Measurements from ENCODE around the gene JPH2.

JPH2 gene

GRCh38 chr20:44217342-44218092 lies 30.5 kb upstream of the JPH2 start:
- Histone ChIP-seq H3K9me3 (ENCODE audit: insufficient read depth, low read depth, low read length) (no peaks in the 10 kb centered on the region), H3K4me1 (ENCODE audit: control insufficient read depth in 1 of 2, insufficient read depth in 2 of 2, low read length in 2 of 2) (no peaks in the 10 kb centered on the region), H2BK120ac (ENCODE audit: insufficient read depth, low read length, poor library complexity) (no peak overlapping the region), H4K12ac (ENCODE audit: low read depth, low read length) (no peak overlapping the region), H3K18ac (ENCODE audit: low read length) (no peak overlapping the region), H2AFZ (ENCODE audit: insufficient read depth, low read length, poor library complexity) (no peak overlapping the region), H2BK12ac (ENCODE audit: low read length) (no peak overlapping the region), H3K27ac (ENCODE audit: low read depth, low read length) (no peak overlapping the region), H3K79me2 (ENCODE audit: control insufficient read depth, insufficient read depth, low read length, poor library complexity) (no peaks in the 10 kb centered on the region), H3K4ac (ENCODE audit: low read depth, low read length) (no peak overlapping the region), H2BK5ac (ENCODE audit: low read depth, low read length, poor library complexity) (no peak overlapping the region), H4K91ac (ENCODE audit: low read depth, low read length) (no peak overlapping the region), H3K27me3 (ENCODE audit: insufficient read depth, low read length) (no peaks in the 10 kb centered on the region), H4K8ac (ENCODE audit: low read depth, low read length) (no peak overlapping the region), H3K23ac (ENCODE audit: low read length) (no peak overlapping the region), H3K4me2 (ENCODE audit: low read length) (no peak overlapping the region), H3K79me1 (ENCODE audit: low read length) (no peaks in the 10 kb centered on the region), H2AK5ac (ENCODE audit: low read length) (no peak overlapping the region), H3K36me3 (ENCODE audit: control insufficient read depth in 1 of 2, insufficient read depth in 2 of 2, low read length in 2 of 2) (no peaks in the 10 kb centered on the region), H3K9ac (ENCODE audit: low read length) (no peak overlapping the region), H3K4me3 (ENCODE audit: low read depth, low read length) (no peak overlapping the region), H3K14ac (ENCODE audit: low read length) (no peak overlapping the region)
- WGBS (ENCODE audit: extremely low coverage, insufficient coverage, insufficient read length): no CpG with 5 or more reads among the region's 11 CpGs
- peak; percentile 56 to 76 for DNase-seq

- Histone ChIP-seq H2BK5ac (ENCODE audit: low read depth, low read length, poor library complexity) (no peak overlapping the region), H3K4me3 (ENCODE audit: low read depth, low read length) (no peak overlapping the region), H2AK5ac (ENCODE audit: low read length) (no peak overlapping the region), H3K4me2 (ENCODE audit: low read length) (no peak overlapping the region), H4K91ac (ENCODE audit: low read depth, low read length) (no peak overlapping the region), H3K18ac (ENCODE audit: low read length) (no peak overlapping the region), H3K9ac (ENCODE audit: low read length) (no peak overlapping the region), H3K14ac (ENCODE audit: low read length) (no peak overlapping the region), H3K79me1 (ENCODE audit: low read length) (peaks cover 7% of the 10 kb centered on the region), H3K4ac (ENCODE audit: low read depth, low read length) (no peak overlapping the region), H3K36me3 (ENCODE audit: control insufficient read depth in 1 of 2, insufficient read depth in 2 of 2, low read length in 2 of 2) (no peaks in the 10 kb centered on the region), H3K4me1 (ENCODE audit: control insufficient read depth in 1 of 2, insufficient read depth in 2 of 2, low read length in 2 of 2) (peaks cover 3% of the 10 kb centered on the region in 2 experiments), H3K23ac (ENCODE audit: low read length) (no peak overlapping the region), H3K27me3 (ENCODE audit: insufficient read depth, low read length) (no peaks in the 10 kb centered on the region), H4K12ac (ENCODE audit: low read depth, low read length) (no peak overlapping the region), H2BK12ac (ENCODE audit: low read length) (no peak overlapping the region), H3K9me3 (ENCODE audit: insufficient read depth, low read depth, low read length) (no peaks in the 10 kb centered on the region), H2AFZ (ENCODE audit: insufficient read depth, low read length, poor library complexity) (no peak overlapping the region), H3K27ac (ENCODE audit: low read depth, low read length) (no peak overlapping the region), H3K79me2 (ENCODE audit: control insufficient read depth, insufficient read depth, low read length, poor library complexity) (peaks cover 4% of the 10 kb centered on the region), H2BK120ac (ENCODE audit: insufficient read depth, low read length, poor library complexity) (no peak overlapping the region), H4K8ac (ENCODE audit: low read depth, low read length) (no peak overlapping the region)
- no CpG with 5 or more reads among the region's 7 CpGs for WGBS (ENCODE audit: extremely low coverage, insufficient coverage, insufficient read length)
- DNase-seq: peak; percentile 43 to 64
Observed at GRCh38 chr20:44215125-44215524, 28.1 kb upstream of the JPH2 start.

- Histone ChIP-seq H3K23ac (ENCODE audit: low read length) (no peak overlapping the region), H2BK120ac (ENCODE audit: insufficient read depth, low read length, poor library complexity) (no peak overlapping the region), H3K79me2 (ENCODE audit: control insufficient read depth, insufficient read depth, low read length, poor library complexity) (peaks cover 9% of the 10 kb centered on the region), H3K27ac (ENCODE audit: low read depth, low read length) (no peak overlapping the region), H3K4me2 (ENCODE audit: low read length) (no peak overlapping the region), H2BK12ac (ENCODE audit: low read length) (no peak overlapping the region), H3K36me3 (ENCODE audit: control insufficient read depth in 1 of 2, insufficient read depth in 2 of 2, low read length in 2 of 2) (no peaks in the 10 kb centered on the region), H4K12ac (ENCODE audit: low read depth, low read length) (no peak overlapping the region), H3K18ac (ENCODE audit: low read length) (no peak overlapping the region), H3K9me3 (ENCODE audit: insufficient read depth, low read depth, low read length) (no peaks in the 10 kb centered on the region), H3K4me1 (ENCODE audit: control insufficient read depth in 1 of 2, insufficient read depth in 2 of 2, low read length in 2 of 2) (peaks cover 3 to 6% of the 10 kb centered on the region in 2 experiments), H4K91ac (ENCODE audit: low read depth, low read length) (no peak overlapping the region), H2AFZ (ENCODE audit: insufficient read depth, low read length, poor library complexity) (no peak overlapping the region), H3K4ac (ENCODE audit: low read depth, low read length) (no peak overlapping the region), H3K79me1 (ENCODE audit: low read length) (peaks cover 10% of the 10 kb centered on the region), H3K14ac (ENCODE audit: low read length) (no peak overlapping the region), H4K8ac (ENCODE audit: low read depth, low read length) (no peak overlapping the region), H3K27me3 (ENCODE audit: insufficient read depth, low read length) (no peaks in the 10 kb centered on the region), H3K9ac (ENCODE audit: low read length) (no peak overlapping the region), H2BK5ac (ENCODE audit: low read depth, low read length, poor library complexity) (no peak overlapping the region), H2AK5ac (ENCODE audit: low read length) (no peak overlapping the region), H3K4me3 (ENCODE audit: low read depth, low read length) (no peak overlapping the region)
- no peak for DNase-seq
- no CpG with 5 or more reads among the region's 4 CpGs for WGBS (ENCODE audit: extremely low coverage, insufficient coverage, insufficient read length)
Observed at GRCh38 chr20:44212792-44213191, 25.8 kb upstream of the JPH2 start.

- H3K23ac ChIP-seq (ENCODE audit: low read length): no peak overlapping the region
- no peak overlapping the region for H2AFZ ChIP-seq (ENCODE audit: insufficient read depth, low read length, poor library complexity)
- H2BK12ac ChIP-seq (ENCODE audit: low read length): peak overlapping the region; percentile 2
- peaks cover 9% of the 10 kb centered on the region for H3K79me2 ChIP-seq (ENCODE audit: control insufficient read depth, insufficient read depth, low read length, poor library complexity)
- H3K4ac ChIP-seq (ENCODE audit: low read depth, low read length): no peak overlapping the region
- H4K91ac ChIP-seq (ENCODE audit: low read depth, low read length): peak overlapping the region; percentile 10
- H3K79me1 ChIP-seq (ENCODE audit: low read length): peaks cover 10% of the 10 kb centered on the region
- H3K14ac ChIP-seq (ENCODE audit: low read length): no peak overlapping the region
- H3K4me1 ChIP-seq (ENCODE audit: control insufficient read depth in 1 of 2, insufficient read depth in 2 of 2, low read length in 2 of 2): peaks cover 3 to 6% of the 10 kb centered on the region in 2 experiments
- no peaks in the 10 kb centered on the region for H3K36me3 ChIP-seq (ENCODE audit: control insufficient read depth in 1 of 2, insufficient read depth in 2 of 2, low read length in 2 of 2)
- peak overlapping the region; percentile 62 for H3K4me2 ChIP-seq (ENCODE audit: low read length)
- H3K9ac ChIP-seq (ENCODE audit: low read length): peak overlapping the region; percentile 22
- H2BK5ac ChIP-seq (ENCODE audit: low read depth, low read length, poor library complexity): no peak overlapping the region
- peak overlapping the region; percentile 70 for H3K27ac ChIP-seq (ENCODE audit: low read depth, low read length)
- H4K8ac ChIP-seq (ENCODE audit: low read depth, low read length): peak overlapping the region; percentile 49
- H3K27me3 ChIP-seq (ENCODE audit: insufficient read depth, low read length): no peaks in the 10 kb centered on the region
- H4K12ac ChIP-seq (ENCODE audit: low read depth, low read length): no peak overlapping the region
- no CpG with 5 or more reads among the region's 24 CpGs for WGBS (ENCODE audit: extremely low coverage, insufficient coverage, insufficient read length)
- peak overlapping the region; percentile 19 for H3K18ac ChIP-seq (ENCODE audit: low read length)
- no peaks in the 10 kb centered on the region for H3K9me3 ChIP-seq (ENCODE audit: insufficient read depth, low read depth, low read length)
- peak overlapping the region; percentile 81 for H3K4me3 ChIP-seq (ENCODE audit: low read depth, low read length)
- H2BK120ac ChIP-seq (ENCODE audit: insufficient read depth, low read length, poor library complexity): no peak overlapping the region
- peak in 1 of 2 donors; percentile 39 for DNase-seq
- no peak overlapping the region for H2AK5ac ChIP-seq (ENCODE audit: low read length)
Observed at GRCh38 chr20:44211177-44212039, 24.4 kb upstream of the JPH2 start.

Measured in trophoblast cell (in vitro differentiated cells and primary cell).